Fibroblast of skin of left biceps (primary cell): Measurements from ENCODE around the gene SLC25A39.

Source experiments
- DNase-seq, 2 experiments: peaks; one replicate each; pipeline ENCODE4 v3.0.0-alpha.2; 2013; ENCODE audit warnings: low read depth in 2 of 2

The SLC25A39 gene

DNA sequence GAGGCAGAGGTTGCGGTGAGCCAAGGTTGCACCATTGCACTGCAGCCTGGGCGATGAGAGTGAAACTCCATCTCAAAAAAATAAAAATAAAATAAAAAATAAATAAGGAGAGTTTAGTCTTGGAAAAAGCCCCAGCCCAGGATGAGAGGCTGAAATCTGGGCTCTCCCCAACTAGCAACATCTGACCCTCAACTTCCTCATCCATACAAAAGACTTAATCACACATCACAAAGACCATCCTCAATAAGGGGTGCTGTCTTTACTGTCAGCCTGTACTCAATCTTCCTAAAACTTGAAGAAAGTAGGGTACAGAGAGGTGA is 45.3 kb downstream of the SLC25A39 start:
- DNase-seq, result no peak

DNA sequence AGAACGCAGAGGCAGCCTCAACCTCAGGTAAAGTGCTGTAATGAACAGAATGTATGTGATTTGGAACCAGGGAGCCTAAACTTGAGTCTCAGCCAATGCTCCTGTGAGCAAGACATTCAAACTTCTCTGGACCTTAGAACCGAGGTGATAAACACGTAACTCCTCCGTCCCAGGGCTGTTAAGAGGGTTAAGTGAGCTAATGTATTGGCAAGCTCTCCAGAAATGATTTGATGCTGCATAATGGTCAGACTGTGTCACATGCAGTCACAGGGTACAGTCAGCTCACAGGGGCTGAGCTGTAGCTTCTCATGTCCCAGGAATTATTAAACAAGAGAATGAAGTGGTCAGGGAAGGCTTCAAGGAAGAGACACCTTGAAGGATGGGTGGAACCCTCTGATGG is 46.6 kb downstream of the SLC25A39 start:
- no peak for DNase-seq

DNA sequence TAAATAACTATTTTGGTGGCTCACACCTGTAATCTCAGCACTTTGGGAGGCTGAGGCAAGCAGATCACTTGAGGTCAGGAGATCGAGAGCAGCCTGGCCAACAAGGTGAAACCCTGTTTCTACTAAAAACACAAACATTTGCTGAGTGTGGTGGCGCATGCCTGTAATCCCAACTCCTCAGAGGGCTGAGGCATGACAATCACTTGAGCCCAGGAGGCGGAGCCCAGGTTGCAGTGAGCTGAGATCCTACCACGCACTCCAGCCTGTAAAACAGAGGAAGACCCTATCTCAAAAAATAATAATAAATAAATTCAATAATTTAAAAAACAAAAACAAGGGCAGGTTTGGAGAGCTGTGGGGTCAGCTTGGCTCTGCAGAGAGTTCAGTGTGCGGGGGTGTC is 51.0 kb downstream of the SLC25A39 start:
- DNase-seq, result no peak

DNA sequence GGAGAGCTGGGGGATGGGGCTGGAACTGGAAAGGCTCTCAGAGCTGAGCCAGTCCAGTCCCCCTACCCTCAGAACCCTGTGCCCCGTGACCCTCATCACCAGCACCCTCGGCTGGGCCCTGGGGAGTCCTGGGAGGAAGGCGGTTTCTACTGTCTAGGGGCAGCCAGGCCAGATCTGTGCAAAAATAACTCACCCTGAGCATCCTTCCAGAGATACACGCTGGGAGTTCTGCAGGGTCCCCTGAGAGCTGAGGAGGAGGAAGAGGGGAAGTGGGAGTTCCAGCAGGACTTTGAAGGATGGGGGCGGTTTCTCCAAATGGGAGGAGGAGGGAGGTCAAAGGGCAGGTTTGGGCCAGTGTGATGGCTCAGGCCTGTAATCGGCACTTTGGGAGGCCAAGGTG is 51.7 kb downstream of the SLC25A39 start:
- no peak for DNase-seq

DNA sequence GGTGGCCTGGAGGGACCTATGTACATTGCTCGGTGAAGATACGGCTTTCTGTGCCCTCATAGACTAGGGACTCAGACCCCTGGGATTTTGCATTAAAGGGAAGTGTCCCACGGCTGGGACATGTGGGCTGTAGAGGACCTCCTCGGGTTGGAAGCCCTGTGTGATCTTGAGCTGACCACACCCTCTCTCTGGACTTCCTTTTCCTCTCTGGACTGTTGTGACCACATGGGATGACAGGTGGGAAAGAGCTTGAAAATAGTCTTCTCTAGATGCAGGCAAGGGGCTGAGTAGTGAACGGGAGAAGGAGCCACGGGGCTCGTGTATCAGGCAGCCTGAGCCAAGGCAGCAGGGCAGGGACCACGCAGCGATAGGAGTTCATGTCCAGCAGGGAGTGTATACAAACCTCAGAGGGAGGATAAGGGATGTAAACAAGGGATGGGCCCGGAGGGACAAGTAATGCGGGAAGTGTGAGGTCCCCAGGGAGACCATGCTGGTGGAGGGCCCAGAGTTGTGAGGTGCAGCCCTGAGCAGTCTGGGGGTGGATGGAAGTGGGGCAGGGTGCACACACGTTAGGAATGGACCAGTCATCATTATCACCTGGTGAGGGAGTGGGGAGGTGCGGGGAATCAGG is 52.2 kb downstream of the SLC25A39 start:
- no peak for DNase-seq
